ENCODE measurements around the gene IL1RAP.

IL1RAP gene

GRCh38 chr3:190621927-190622326 is 108.0 kb downstream of the IL1RAP start:
- no peak for TF ChIP-seq CTCF (IDR thresholded peaks at IDR 0.05; ENCODE audit: low read depth, low read length, missing control alignments)
- no peak overlapping the region for H3K4me3 ChIP-seq (ENCODE audit: low read depth, low read length)
- no peak for DNase-seq (ENCODE audit: low read depth)

GRCh38 chr3:190624282-190624681 is 110.4 kb downstream of the IL1RAP start:
- no peak overlapping the region for H3K4me3 ChIP-seq (ENCODE audit: low read depth, low read length)
- no peak for DNase-seq (ENCODE audit: low read depth)
- TF ChIP-seq CTCF (IDR thresholded peaks at IDR 0.05; ENCODE audit: low read depth, low read length, missing control alignments): no peak

- no peak for DNase-seq (ENCODE audit: low read depth)
- no peak for TF ChIP-seq CTCF (IDR thresholded peaks at IDR 0.05; ENCODE audit: low read depth, low read length, missing control alignments)
- H3K4me3 ChIP-seq (ENCODE audit: low read depth, low read length): no peak overlapping the region
These were observed 113.2 kb downstream of the IL1RAP start for GRCh38 chr3:190626951-190627620.

GRCh38 chr3:190629088-190629487 is 115.2 kb downstream of the IL1RAP start:
- H3K4me3 ChIP-seq (ENCODE audit: low read depth, low read length): no peak overlapping the region
- no peak for TF ChIP-seq CTCF (IDR thresholded peaks at IDR 0.05; ENCODE audit: low read depth, low read length, missing control alignments)
- no peak for DNase-seq (ENCODE audit: low read depth)

- TF ChIP-seq CTCF (IDR thresholded peaks at IDR 0.05; ENCODE audit: low read depth, low read length, missing control alignments): no peak
These were observed 117.4 kb downstream of the IL1RAP start for GRCh38 chr3:190631295-190631694.

GRCh38 chr3:190641564-190641963 is 127.7 kb downstream of the IL1RAP start:
- TF ChIP-seq CTCF (IDR thresholded peaks at IDR 0.05; ENCODE audit: low read depth, low read length, missing control alignments): no peak
- no peak overlapping the region for H3K4me3 ChIP-seq (ENCODE audit: low read depth, low read length)

More at GRCh38 chr3:190631295-190631694, 117.4 kb downstream of the IL1RAP start:
- no peak for DNase-seq (ENCODE audit: low read depth)
- no peak overlapping the region for H3K4me3 ChIP-seq (ENCODE audit: low read depth, low read length)

GRCh38 chr3:190642016-190642415 is 128.1 kb downstream of the IL1RAP start:
- DNase-seq (ENCODE audit: low read depth): no peak
- H3K4me3 ChIP-seq (ENCODE audit: low read depth, low read length): no peak overlapping the region
- no peak for TF ChIP-seq CTCF (IDR thresholded peaks at IDR 0.05; ENCODE audit: low read depth, low read length, missing control alignments)

More at GRCh38 chr3:190641564-190641963, 127.7 kb downstream of the IL1RAP start:
- DNase-seq (ENCODE audit: low read depth): no peak

Measured in GM12864 (cell line).